RCC 7860 (cell line): ENCODE data around the gene CTAGE15.
A peak's percentile ranks its signal among the peaks of the same experiment; 100 is the strongest.
"Not testable (repeated sequence)": the region's sequence is repeated elsewhere in the genome, so short reads cannot be mapped to it uniquely, and the experiment has no call there.

Source experiments
- DNase-seq: peaks from one replicate; pipeline ENCODE4 v3.0.0-alpha.2; 2015; ENCODE audit warnings: low spot score
- FAIRE-seq: peaks from 2 replicates; lab custom pipeline; 2012; peaks lifted over from hg19 to GRCh38; lab: Jason Lieb, UNC

The CTAGE15 gene, protein sequence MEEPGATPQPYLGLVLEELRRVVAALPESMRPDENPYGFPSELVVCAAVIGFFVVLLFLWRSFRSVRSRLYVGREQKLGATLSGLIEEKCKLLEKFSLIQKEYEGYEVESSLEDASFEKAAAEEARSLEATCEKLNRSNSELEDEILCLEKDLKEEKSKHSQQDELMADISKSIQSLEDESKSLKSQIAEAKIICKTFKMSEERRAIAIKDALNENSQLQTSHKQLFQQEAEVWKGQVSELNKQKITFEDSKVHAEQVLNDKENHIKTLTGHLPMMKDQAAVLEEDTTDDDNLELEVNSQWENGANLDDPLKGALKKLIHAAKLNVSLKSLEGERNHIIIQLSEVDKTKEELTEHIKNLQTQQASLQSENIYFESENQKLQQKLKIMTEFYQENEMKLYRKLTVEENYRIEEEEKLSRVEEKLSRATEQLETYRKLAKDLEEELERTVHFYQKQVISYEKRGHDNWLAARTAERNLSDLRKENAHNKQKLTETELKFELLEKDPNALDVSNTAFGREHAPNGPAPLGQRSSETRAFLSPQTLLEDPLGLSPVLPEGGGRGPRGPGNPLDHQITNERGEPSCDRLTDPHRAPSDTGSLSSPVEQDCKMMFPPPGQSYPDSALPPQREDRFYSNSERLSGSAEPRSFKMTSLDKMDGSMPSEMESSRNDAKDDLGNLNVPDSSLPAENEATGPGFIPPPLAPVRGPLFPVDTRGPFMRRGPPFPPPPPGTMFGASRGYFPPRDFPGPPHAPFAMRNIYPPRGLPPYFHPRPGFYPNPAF

DNA sequence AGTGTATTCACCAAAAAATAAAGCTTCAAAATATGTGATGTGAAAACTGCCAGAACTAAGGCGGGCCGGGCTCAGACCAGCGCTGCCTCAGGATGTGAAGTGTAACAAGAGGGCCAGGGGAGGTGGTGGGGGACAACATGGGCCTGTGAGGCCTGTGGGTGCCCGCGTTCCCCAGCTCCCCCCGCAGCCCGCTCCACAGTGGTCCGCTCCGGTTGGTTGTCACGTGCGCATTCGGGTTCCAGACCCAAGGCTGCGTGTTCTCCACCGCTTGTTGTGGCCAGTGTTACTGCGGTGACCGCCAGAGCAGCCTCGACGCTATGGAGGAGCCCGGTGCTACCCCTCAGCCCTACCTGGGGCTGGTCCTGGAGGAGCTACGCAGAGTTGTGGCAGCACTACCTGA, at the start of gene CTAGE15:
CTAGE15 (plus strand) TSS at position 301 of the 400 bp plus-strand sequence; CDS start at position 318, 17 bp downstream.
- not testable (repeated sequence) for DNase-seq, FAIRE-seq

DNA sequence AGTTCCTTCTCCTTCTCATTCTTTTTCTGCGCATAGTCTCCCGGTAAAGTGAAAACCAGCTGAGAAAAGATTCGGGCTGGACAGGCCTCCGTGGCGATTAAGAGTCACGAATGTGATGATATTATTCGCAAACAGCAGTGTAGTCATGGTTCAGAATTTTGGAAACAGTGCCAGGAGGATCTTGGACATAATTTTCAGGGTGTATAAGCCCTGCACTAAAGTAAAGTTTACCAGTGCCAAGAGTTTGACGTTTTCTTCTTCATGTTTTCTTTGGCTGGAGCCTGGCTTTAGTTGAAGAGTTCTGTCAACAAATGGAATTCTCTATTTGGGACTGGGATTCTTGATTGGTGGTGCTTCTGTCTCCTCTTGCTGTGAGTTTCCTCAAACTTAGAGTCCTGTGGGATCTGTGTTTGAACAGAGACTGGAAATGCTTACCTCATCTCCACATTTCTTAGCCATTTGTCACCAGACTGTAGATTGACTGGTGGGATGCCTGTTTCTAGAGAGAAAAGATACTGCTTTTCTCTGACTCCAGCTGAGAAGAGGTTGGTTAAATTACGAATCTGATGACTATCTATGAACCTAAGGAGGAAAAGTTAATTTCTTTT, 49.2 kb upstream of the CTAGE15 start:
- not testable (repeated sequence) for FAIRE-seq, DNase-seq

DNA sequence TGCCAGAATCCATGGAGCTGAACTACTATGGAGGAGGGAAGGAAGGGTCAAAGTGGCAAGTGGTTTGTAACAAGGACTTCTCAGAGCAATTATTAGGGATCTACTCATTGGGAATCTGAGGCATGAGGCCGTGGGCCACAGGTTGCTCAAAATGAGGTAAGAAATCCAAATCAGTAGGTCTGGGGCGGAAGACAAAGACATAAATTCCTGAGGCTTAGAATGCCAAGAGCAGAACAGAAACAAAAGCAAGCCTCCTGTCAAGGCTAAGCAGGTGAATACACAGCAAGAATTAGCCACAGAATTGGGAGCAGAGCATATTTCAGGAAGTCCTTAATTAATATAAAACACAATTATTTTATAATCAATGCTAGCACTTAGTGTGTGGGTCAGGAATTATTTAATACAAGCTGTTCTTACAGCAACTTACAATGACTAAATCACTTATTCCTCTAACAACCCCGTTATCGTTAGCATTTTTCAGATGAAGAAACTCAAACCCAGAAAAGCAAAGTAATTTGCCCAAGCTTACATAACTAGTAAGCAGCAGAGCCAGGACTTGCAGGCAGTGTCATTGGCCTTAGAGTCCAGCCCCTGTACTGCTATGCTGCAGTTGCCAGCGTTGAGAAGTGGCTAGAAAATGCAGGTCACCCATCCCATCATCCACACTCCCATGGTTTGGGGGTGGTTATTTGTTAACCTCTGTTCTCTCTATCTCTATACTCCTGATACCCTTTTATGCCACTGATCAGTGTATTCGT, 40.3 kb upstream of the CTAGE15 start:
- not testable (repeated sequence) for DNase-seq, FAIRE-seq

DNA sequence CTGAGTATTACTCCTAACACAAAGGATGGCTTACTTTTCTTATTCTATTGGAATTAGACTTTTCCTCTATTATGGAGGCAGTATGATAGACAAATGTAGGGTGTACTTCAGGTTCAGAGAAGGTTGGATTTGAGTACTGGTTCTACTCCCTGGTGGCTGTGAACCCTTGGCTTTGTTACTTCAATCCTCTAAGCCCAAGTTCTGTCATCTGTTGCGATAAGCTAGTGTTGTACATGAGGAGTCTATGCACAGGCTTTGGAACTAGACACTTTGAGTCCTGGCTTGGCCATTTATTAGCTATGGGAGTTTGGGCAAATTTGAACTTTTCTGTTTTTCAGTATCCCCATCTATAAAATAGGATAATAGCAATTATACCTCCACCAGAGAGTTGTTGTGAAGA, 39.7 kb upstream of the CTAGE15 start:
- FAIRE-seq, DNase-seq: not testable (repeated sequence)

DNA sequence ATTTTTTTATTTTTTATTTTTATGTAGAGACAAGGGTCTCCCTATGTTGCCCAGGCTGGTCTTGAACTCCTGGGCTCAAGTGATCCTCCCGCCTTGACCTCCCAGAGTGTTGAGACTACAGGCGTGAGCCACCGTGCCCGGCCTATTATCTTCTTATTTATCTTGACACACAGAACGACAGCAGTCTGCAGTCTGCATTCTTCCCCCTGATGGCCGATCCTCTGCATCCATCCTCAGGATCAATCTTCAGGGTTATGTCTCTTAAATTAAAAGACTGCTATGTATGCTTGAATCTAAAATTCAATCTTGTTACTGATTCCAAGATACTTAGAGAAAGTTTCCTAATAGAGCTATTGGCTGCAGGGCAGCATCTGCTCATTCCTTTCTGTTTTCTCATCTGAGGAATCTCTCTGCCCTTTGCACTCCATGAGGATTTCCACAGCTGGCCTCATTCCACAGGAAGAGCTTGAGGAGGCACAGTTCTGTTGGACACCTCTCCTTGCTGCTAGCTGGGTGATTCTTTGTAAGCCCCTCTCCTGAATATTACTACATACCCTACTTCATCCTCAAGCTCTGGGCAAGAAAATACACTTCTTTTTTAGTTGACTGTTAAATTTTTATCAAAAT, 38.3 kb upstream of the CTAGE15 start:
- DNase-seq, FAIRE-seq: not testable (repeated sequence)

DNA sequence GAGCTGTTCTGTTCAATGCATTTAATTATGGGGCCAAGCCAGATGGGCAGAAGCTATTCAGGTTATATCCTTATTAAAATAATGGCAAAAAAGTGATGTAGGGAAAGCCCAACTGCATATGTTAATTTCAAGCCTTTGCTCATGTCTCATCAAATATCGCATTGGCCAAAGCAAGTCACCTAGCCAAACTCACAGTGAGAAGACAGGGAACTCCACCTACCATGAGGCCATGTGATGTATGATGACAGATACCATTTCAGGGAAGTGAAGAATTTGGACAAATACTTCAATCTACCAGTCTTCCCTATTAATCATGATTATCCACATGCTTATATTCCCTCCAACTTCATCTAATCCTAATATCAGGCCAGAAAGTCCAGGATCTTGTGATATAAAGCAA, 35.2 kb upstream of the CTAGE15 start:
- not testable (repeated sequence) for FAIRE-seq

DNA sequence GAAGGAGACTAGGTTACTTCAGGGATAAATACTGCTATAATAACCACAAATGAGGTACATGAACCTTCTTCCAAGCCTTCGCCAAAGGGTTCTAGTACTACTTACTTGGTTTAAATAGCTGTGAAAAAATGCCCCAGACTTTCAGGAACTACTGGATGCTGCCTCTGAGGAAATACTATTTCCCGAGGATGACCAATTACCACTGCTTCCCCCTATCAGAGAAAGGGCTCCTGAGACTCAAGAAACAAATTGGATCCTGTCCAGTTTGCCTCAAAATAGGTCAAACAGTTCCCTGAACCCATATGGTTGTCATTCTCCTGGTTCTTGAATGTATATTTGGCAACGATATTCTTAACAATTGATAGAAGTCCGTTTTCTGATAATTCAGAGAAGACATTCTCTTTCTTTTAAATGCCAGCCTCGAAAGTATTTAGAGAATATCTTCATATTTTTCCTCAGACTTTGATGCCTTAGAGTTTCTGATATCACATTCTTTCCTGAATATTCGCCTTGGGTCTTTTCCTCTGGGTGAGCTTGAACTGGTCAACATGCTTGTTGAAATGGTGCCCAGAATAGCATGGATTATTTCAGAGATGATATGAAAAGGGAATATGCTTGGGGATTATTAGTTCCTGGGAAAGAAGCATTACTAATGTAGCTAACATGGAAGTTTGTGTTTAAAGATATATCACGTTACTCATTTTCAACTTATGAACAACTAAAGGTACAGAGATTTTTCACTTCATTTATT, 28.1 kb upstream of the CTAGE15 start:
- not testable (repeated sequence) for FAIRE-seq, DNase-seq

More for the DNA sequence above, 35.2 kb upstream of the CTAGE15 start:
- DNase-seq = not testable (repeated sequence)

DNA sequence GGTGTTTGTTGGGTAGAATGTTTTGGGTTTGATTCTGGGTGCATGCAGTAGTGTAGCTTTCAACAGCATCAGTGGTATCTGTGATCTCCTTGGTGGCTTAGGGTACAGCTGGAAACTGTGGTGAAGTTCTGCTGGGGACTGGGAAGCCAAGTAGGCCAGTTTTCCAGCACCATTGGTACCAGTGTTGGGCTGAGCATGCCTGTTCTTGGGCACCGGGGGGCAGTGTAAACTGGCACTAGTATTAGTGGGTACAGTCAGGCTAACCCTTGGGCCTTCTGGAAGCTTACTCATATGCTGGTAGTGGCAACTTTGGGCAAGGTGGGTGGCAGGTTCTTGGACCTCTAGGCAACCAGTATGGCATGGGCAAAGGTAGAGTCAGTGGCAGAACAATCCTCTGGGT, 15.6 kb upstream of the CTAGE15 start:
- DNase-seq, FAIRE-seq: not testable (repeated sequence)

DNA sequence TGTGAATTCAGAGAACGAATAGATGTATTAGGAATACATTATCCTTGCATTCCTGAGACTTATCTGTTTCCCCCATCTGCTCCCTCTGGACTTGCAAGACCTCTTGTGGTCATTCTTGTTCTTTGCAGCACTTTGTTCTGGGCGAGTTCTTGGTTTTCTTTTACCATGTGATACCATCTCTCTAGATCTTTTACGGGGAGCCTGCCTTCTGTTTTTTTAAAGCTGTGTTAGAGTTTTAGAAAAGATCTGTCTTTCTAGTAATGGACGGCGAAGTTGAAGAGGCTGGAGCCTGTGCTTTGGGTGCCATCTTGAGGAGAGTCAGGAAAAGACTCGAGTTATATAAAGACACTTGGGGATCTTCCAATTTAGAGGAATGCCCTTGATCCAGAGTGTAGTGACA, 8.3 kb upstream of the CTAGE15 start:
- DNase-seq, FAIRE-seq: not testable (repeated sequence)

DNA sequence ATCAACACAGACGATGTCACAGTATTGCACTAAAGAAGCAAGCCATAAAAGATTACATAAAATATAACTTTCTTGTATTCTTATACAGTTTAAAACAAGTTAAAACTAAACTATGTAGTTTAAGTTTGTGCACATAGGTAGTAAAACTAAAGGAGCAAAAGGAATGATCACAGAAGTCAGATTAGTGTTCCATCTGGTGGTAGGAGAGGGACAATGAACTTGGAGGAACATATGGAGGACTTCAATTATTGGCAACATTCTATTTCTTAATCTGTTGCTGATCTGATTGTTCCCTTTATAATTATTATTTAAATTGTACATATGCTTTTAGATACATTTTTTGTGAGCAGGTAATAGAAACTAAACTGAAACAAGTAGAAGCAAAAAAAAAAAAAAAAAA, 5.6 kb upstream of the CTAGE15 start:
- not testable (repeated sequence) for DNase-seq
- FAIRE-seq = peak; percentile 57

DNA sequence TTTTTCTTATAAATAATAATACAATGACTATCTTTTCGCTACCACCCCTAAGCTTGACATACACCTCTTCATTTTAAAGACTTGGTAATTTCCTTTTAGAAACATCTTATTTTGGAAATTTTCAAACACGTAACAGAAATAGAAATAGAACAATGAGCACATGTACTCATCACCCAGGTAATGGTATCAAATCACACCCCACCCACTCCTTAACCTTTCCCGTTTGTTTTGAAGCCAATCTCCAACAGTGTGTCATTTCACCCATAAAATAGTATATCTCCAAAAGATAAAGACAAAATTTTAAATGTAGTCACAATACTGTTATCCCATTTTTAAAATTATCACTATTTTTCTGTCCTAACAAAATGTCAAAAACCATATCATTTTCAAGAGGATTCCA, 16.6 kb downstream of the CTAGE15 start:
- FAIRE-seq, DNase-seq: not testable (repeated sequence)

DNA sequence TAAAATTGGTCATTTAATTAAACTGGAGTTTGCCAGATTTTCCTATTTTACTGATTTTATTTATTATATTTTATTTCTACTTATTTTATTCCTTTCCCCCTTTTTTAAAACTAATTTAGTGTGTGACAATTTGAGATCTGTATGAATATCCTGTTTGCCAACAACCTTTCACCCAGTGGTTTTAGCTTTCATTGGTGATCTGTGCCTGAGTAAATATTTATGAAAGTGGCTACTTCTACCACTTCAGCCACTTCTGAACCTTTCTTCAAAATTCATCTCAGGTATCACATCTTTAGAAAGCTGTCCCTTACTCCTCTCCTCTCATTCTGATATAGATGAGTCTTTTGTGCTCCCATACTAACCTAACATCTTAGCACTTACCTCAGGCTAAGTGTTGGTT, 18.3 kb downstream of the CTAGE15 start:
- not testable (repeated sequence) for DNase-seq, FAIRE-seq

DNA sequence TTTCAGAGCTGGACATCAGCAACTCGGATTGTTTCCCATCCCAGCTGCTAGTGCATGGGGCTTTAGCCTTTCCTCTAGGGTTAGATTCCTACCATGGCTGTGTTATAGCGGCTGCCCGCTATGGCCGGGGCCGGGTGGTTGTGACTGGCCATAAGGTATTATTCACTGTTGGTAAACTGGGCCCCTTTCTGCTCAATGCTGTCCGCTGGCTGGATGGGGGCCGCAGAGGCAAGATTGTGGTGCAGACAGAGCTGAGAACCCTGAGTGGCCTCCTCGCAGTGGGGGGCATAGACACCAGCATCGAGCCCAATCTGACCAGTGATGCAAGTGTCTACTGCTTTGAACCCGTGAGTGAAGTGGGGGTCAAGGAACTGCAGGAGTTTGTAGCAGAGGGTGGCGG, 26.5 kb downstream of the CTAGE15 start:
- DNase-seq, FAIRE-seq: not testable (repeated sequence)

DNA sequence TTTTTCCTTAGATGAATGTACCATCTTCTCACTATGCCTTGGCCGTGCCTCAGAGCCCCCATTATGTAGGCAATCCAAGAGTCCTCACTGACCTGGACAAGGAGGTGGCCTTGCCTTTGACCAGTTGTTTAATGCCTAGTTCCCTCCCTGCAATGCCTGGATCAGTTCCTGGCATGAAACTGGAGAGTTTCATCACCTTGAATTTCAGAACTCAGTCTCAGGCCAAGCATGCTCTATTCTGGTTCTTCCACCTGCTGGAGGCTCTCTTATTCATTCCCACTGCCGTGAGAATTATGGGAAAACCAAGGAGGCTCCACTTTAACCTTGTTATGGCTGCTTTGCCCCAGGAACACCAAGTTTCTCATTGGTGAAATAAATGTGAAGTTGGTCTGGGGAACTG, 31.9 kb downstream of the CTAGE15 start:
- not testable (repeated sequence) for FAIRE-seq, DNase-seq

DNA sequence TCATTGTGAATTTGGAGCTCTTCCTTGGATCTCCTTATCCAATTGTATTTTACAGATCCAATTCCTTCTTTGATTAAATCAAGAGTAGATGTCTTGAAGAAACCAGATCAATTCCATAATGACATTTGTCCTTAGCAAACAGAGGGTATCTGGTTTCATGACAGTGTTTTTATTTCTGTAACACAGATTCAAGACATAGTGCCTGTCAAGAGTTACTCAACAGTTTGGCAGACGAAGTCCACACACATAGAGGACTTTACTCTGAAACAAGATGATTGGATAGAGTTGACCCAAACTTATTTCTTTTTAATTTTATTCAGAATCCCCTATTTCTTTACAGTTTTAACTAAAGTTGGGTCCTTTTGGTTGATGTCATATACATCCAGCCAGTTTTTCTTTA, 34.5 kb downstream of the CTAGE15 start:
- not testable (repeated sequence) for FAIRE-seq, DNase-seq

DNA sequence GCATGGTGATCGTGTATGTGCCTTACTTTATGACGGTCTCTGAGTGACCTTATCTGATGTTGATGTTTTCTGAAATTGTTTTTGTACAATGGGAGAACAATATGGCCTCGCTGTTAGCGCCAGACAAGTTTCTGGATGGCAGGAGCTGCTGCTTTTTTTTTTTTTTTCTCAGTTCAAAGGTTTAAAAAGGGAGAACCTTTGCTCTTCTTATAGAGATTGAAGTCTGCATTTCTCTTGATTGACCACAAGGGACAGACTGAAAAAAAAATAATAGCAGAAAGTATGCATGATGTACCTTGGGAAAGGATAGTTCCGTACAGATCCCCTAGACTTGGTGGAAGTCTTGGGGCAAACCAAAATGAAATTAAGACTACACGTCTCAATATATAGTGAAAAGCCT, 43.9 kb downstream of the CTAGE15 start:
- not testable (repeated sequence) for FAIRE-seq
- DNase-seq = peak; percentile 3

DNA sequence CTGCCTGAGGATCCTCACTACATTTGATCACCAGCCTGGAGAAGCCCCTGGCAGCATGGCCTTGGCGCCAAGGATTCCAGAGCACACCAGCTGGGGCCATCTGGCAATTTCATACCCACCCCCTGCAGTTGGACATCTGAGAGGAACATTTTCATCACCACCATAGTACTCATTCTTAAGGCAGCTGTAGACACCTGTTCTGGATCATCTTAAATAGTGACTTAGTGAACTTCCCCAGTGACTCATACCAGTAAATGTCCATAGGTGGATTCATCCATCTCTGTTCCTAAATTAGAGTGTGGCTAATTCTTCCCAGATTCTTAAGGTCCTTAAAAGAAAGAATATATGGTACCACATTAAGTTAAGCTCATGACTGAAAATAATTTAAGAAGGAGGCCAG, 45.6 kb downstream of the CTAGE15 start:
- DNase-seq, FAIRE-seq: not testable (repeated sequence)

DNA sequence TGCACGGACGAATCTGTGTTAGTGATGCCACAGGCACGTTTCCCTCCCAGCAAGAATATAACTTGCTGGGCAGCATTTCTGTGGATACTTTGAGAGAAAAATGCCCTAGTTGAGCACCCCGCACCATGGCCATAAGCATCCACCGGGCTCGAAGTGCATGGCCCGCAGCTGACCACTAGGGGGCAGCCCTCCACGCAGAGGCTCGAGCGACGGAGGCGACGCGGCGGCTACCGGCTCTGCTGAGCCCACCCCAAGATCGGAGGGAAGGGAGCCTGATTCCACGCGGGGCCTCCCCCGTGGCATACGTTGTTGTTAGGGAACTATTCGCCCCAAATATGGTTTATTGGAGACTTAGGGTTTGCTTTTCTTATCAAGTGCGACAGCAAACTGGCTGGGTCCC, 48.5 kb downstream of the CTAGE15 start:
- DNase-seq, FAIRE-seq: not testable (repeated sequence)

DNA sequence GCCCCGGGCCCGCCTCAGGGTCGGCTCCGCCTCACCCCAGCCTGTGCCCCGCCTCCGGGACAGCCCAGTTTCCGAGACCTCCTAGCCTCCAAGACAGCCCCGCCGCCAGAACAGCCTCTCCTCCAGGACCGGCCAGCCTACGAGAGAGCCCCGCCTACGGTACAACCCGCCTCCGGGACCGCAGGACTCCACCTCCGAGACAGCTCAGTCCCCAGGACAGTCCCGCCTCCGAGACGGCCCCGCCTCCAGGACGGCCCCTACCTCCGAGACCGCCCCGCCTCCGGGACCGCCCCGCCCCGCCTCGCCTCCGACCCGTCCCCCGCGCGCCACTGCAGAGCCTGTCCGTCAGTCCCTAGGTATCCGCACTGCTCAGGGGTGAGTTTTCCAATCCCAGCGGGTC, 49.0 kb downstream of the CTAGE15 start, which contains the start of gene TCAF2:
TCAF2 (plus strand) TSS at position 329 of the 400 bp plus-strand sequence.
- not testable (repeated sequence) for DNase-seq
- peak; percentile 20 for FAIRE-seq
